ENCODE data around the gene POU2AF1. TPM values are rescaled to one million over a fixed set of nuclear protein-coding genes. Genes with fewer than 3 reads are reported as not detected.

POU2AF1 gene
- total and polyA plus RNA-seq, 2 of the 8 experiments (the other 6 are each of a cell fraction or from before 2014, with no cell fraction given), result not detected

DNA sequence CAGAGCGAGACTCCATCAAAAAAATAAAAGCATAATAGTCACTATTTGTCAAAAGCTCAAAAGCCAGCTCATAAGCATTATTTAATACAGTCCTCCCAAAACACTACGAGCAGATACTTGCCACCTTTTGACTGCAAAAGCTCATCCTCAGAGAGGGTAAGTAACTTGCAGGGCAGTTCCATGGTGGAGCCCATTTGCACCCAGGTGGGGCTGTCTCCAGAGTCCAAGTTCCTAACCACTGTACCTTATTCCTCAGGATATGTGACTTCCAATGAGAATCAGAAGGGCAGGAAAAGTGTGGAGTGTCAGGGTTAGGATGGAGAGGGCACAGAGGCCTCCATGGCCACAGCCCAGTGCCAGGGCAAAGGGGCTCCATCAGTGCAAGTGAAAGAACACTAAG is 28.6 kb upstream of the POU2AF1 start:
- FAIRE-seq (no peak), DNase-seq (ENCODE audit: low read depth in 1 of 2, low spot score in 2 of 2) (no peak)
- no peak overlapping the region for H2AK5ac ChIP-seq (ENCODE audit: low read depth, low read length)
- H3K27ac ChIP-seq (ENCODE audit: low read depth, low read length), result no peak overlapping the region
- H4K20me1 ChIP-seq (replicated peaks in 1 of 2; ENCODE audit: control insufficient read depth in 1 of 2, insufficient read depth in 2 of 2, low read length in 2 of 2), result no peaks in the 10 kb centered on the region
- H3K4ac ChIP-seq (replicated peaks; ENCODE audit: insufficient read length, low read depth, low read length), result no peak overlapping the region
- no peaks in the 10 kb centered on the region for H3K9me3 ChIP-seq (ENCODE audit: insufficient read depth in 2 of 2, low read depth in 1 of 2, low read length in 1 of 2)
- H3K18ac ChIP-seq (ENCODE audit: extremely low read depth, low read length), result no peak overlapping the region
- H4K8ac ChIP-seq (ENCODE audit: extremely low read depth, insufficient read depth, low read length), result no peak overlapping the region
- H3K4me3 ChIP-seq (ENCODE audit: extremely low read depth in 1 of 4, insufficient read depth in 2 of 4, low read depth in 3 of 4, low read length in 4 of 4), result no peak overlapping the region
- no peaks in the 10 kb centered on the region for H3K4me1 ChIP-seq (replicated peaks in 1 of 4; ENCODE audit: control insufficient read depth in 3 of 4, insufficient read depth in 4 of 4, low read length in 3 of 4)
- H3K23ac ChIP-seq (ENCODE audit: insufficient read length), result no peak overlapping the region
- no peaks in the 10 kb centered on the region for H3K79me2 ChIP-seq (ENCODE audit: control insufficient read depth in 1 of 2, insufficient read depth in 2 of 2, low read length in 2 of 2)
- no peak overlapping the region for H3K9ac ChIP-seq (replicated peaks in 1 of 4; ENCODE audit: extremely low read depth in 1 of 4, low read depth in 3 of 4, low read length in 3 of 4)
- no peak overlapping the region for H2BK15ac ChIP-seq (ENCODE audit: low read length)
- WGBS, 2 experiments (ENCODE audit: extremely low coverage in 1 of 2, insufficient coverage in 1 of 2, insufficient read length in 1 of 2, insufficient replicate concordance in 2 of 2, low coverage in 1 of 2, low lambda C conversion rate in 2 of 2, missing lambda C conversion rate in 1 of 2), result 93% methylated on average over 2 of the region's 2 CpGs; no CpG with 5 or more reads in 1 of the 2 experiments
- H3K79me1 ChIP-seq (ENCODE audit: low read depth, low read length), result no peaks in the 10 kb centered on the region
- CTCF ChIA-PET (ENCODE audit: partially characterized antibody), result interaction anchor here (3.4 to 15.4 kb wide), 2 partner anchors 11 to 21 kb away, joined by 15 to 137 read pairs; no protein-coding TSS in a partner anchor
- H4K91ac ChIP-seq (replicated peaks; ENCODE audit: insufficient read length, low read length), result no peak overlapping the region
- H3K36me3 ChIP-seq (ENCODE audit: control insufficient read depth in 2 of 4, insufficient read depth in 4 of 4, low read length in 3 of 4), result no peaks in the 10 kb centered on the region
- H3K56ac ChIP-seq (replicated peaks; ENCODE audit: insufficient read length, low read depth, low read length), result no peak overlapping the region
- POLR2A ChIA-PET (ENCODE audit: partially characterized antibody), result no interaction called here
- no peak overlapping the region for H4K5ac ChIP-seq (ENCODE audit: insufficient read length, low read depth, low read length)
- H2BK12ac ChIP-seq (ENCODE audit: low read depth, low read length), result no peak overlapping the region
- H3K23me2 ChIP-seq (ENCODE audit: low read depth, low read length), result no peaks in the 10 kb centered on the region
- no peak overlapping the region for H3K4me2 ChIP-seq (ENCODE audit: insufficient read depth in 1 of 2, low read depth in 2 of 2, low read length in 2 of 2)
- H2BK20ac ChIP-seq (ENCODE audit: low read length), result no peak overlapping the region
- no peak overlapping the region for H2BK5ac ChIP-seq (ENCODE audit: low read depth, low read length)
- no peaks in the 10 kb centered on the region; a peak in 1 of 7 replicates for H3K27me3 ChIP-seq (replicated peaks in 1 of 4; ENCODE audit: control insufficient read depth in 3 of 4, extremely low read depth in 1 of 4, insufficient read depth in 3 of 4, low read length in 3 of 4)
- TF ChIP-seq RAD21 (IDR thresholded peaks at IDR 0.05 in 1 of 2, conservative IDR thresholded peaks at IDR 0.05 in 1 of 2; ENCODE audit: low read depth in 2 of 2, low read length in 2 of 2) (no peak), MAFK (IDR thresholded peaks at IDR 0.05; ENCODE audit: low read depth, low read length) (no peak), HDAC6 (IDR thresholded peaks at IDR 0.05; ENCODE audit: low read depth, low read length) (no peak), EGR1 (IDR thresholded peaks at IDR 0.05; ENCODE audit: borderline replicate concordance, low read depth, low read length) (no peak)
- TF ChIP-seq, protein P1, sequence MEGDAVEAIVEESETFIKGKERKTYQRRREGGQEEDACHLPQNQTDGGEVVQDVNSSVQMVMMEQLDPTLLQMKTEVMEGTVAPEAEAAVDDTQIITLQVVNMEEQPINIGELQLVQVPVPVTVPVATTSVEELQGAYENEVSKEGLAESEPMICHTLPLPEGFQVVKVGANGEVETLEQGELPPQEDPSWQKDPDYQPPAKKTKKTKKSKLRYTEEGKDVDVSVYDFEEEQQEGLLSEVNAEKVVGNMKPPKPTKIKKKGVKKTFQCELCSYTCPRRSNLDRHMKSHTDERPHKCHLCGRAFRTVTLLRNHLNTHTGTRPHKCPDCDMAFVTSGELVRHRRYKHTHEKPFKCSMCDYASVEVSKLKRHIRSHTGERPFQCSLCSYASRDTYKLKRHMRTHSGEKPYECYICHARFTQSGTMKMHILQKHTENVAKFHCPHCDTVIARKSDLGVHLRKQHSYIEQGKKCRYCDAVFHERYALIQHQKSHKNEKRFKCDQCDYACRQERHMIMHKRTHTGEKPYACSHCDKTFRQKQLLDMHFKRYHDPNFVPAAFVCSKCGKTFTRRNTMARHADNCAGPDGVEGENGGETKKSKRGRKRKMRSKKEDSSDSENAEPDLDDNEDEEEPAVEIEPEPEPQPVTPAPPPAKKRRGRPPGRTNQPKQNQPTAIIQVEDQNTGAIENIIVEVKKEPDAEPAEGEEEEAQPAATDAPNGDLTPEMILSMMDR (IDR thresholded peaks at IDR 0.05; ENCODE audit: control extremely low read depth in 1 of 3, insufficient read depth in 1 of 3, low read depth in 1 of 3, low read length in 3 of 3), result no peak
- H3K14ac ChIP-seq (ENCODE audit: insufficient read length), result no peak overlapping the region
- H2BK120ac ChIP-seq (replicated peaks; ENCODE audit: low read depth, low read length), result no peak overlapping the region
- H2AFZ ChIP-seq (ENCODE audit: low read length), result no peak overlapping the region

Measured in H1 (cell line).